ENCODE results near the gene LPAR2.
"Not testable (repeated sequence)": the region's sequence is repeated elsewhere in the genome, so short reads cannot be mapped to it uniquely, and the experiment has no call there.

LPAR2 gene

DNA sequence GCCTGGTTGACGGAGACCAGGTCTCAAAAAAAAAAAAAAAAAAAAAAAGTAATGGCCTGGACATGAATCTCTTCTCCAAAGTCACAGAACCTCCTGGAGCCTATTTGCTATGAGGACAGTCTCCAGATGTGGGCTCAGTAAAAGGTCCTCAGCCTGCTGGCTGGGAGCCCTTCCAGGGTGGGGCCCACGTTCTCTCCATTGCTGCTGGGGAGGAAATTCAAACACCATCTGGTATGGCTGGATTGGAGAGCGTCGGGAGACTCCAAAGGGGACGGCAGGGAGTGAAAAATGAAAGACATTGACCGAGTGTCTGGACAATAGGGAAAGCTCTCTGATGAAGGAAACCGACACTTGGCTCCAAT is 8.2 kb downstream of the LPAR2 start:
- DNase-seq (ENCODE audit: low read depth, low spot score), result no peak
- Histone ChIP-seq H3K9ac (ENCODE audit: insufficient read length) (no peak overlapping the region), H3K36me3 (ENCODE audit: insufficient read depth, low read length) (peaks cover 5% of the 10 kb centered on the region; the same call in 1 of the 2 replicates), H3K9me3 (ENCODE audit: low read depth, low read length) (no peaks in the 10 kb centered on the region), H3K4me3 (no peak overlapping the region), H3K27ac (no peak overlapping the region)
- TF ChIP-seq POLR2AphosphoS5 (IDR thresholded peaks at IDR 0.05; ENCODE audit: borderline replicate concordance, low read depth, low read length) (no peak), FOXP2 (optimal IDR thresholded peaks at IDR 0.05; ENCODE audit: control extremely low read depth, extremely low read length, insufficient read depth) (no peak), EZH2 (IDR thresholded peaks at IDR 0.05) (no peak)

DNA sequence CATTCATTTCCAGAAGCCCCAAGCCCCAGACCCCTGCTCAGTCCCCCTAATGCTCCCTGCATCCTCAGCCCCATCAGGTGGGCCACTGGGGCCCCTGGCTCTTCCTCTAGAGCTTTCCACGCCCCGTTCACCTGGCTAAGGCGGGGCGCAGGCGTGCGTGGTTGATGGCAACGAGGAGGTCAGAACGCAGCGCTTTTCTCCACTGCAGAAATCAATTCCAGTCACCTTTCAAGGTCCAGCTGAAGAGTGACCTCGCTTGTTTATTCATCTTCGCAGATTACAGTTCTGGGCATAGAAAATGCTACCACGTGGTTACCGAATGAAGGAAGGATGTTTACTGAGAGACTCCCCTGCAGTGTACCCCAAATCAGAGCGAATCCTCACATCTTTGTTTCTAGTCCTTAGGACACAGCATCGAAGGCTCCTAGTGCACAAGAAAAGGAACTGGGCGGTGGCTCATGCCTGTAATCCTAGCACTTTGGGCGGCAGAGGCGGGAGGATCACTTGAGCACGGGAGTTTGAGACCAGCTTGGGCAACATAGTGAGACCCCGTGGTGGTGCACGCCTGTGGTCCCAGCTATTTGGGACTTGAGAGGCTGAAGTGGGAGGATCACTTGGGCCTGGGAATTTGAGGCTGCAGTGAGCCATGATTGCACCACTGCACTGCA is 8.7 kb downstream of the LPAR2 start:
- TF ChIP-seq EZH2 (IDR thresholded peaks at IDR 0.05) (no peak), POLR2AphosphoS5 (IDR thresholded peaks at IDR 0.05; ENCODE audit: borderline replicate concordance, low read depth, low read length) (no peak), FOXP2 (optimal IDR thresholded peaks at IDR 0.05; ENCODE audit: control extremely low read depth, extremely low read length, insufficient read depth) (no peak)
- Histone ChIP-seq H3K27ac (no peak overlapping the region), H3K9me3 (ENCODE audit: low read depth, low read length) (no peaks in the 10 kb centered on the region), H3K4me3 (peak overlapping the region; percentile 92), H3K36me3 (ENCODE audit: insufficient read depth, low read length) (peaks cover 5% of the 10 kb centered on the region; the same call in 1 of the 2 replicates), H3K9ac (ENCODE audit: insufficient read length) (no peak overlapping the region)
- DNase-seq (ENCODE audit: low read depth, low spot score), result no peak

DNA sequence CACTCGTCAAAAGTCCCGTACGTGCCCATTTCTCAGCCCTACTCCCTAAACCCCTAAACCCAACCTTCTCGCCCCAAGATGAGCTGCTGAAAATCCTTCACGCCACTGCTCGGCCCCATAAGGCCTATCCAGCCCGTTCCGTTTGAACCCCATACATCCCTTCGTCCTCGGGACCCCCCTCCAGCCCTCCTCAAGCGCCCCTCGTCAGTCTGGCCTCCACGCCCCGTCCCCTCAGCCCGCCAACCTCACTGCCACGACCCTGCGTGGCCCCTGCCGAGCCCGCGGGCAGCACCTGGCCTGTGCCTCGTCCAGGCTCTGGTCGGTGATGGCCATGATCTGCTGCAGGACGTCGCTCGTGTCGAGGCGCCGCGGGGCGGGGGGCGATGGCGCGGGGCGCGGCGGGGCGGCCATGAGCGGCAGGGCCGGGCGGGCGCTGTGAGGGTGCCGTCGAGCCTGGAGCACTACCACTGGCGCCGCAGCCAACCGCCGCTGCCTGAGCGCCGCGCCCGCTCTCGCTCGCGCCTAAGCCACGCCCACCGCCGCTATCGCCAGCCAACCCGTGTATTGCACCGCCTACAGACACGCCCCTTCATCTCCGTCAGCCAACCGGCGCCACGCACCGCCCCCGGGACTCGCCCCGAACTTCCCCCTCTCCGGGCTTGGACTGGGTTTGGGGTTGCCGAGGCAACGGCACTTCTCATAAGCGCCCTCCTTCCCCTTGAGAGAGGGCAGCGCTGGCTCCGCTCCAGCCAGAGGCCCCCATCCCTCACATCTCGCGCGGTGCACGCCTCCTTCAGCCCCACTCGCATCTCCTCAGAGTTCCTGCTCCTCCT is 9.6 kb downstream of the LPAR2 start, which contains the start of gene PBX4:
Gene PBX4, minus strand, starts transcription at position 469 of the 833 bp plus-strand sequence. Its CDS starts 58 bp downstream, at position 411.
- peak within 1 kb of the TSS; percentile 85 for H3K9ac ChIP-seq (ENCODE audit: insufficient read length)

DNA sequence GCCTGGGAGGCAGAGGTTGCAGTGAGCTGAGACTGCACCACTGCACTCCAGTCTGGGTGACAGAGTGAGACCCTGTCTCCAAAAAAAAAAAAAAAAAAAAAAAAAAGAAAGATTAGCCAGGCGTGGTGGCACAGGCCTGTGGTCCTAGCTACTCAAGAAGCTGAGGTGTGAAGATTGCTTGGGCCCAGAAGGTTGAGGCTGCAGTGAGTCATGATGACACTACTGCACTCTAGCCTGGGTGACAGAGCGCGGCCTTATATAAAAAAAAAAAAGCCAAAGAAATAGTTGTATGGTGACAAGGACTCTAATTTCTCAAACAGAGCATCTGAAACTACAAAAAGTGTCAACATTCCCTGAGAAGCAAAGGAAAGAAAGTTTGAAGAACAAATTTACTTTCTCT is 12.9 kb downstream of the LPAR2 start:
- Histone ChIP-seq H3K36me3 (ENCODE audit: insufficient read depth, low read length) (no peaks in the 10 kb centered on the region), H3K4me3 (no peak overlapping the region), H3K27ac (no peak overlapping the region), H3K9ac (ENCODE audit: insufficient read length) (no peak overlapping the region), H3K9me3 (ENCODE audit: low read depth, low read length) (no peaks in the 10 kb centered on the region)
- TF ChIP-seq POLR2AphosphoS5 (IDR thresholded peaks at IDR 0.05; ENCODE audit: borderline replicate concordance, low read depth, low read length) (no peak), EZH2 (IDR thresholded peaks at IDR 0.05) (no peak), FOXP2 (optimal IDR thresholded peaks at IDR 0.05; ENCODE audit: control extremely low read depth, extremely low read length, insufficient read depth) (no peak)
- no peak for DNase-seq (ENCODE audit: low read depth, low spot score)

More for the DNA sequence above, 9.6 kb downstream of the LPAR2 start, which contains the start of gene PBX4:
- no peak within 1 kb of the TSS for H3K27ac ChIP-seq
- no peaks in the 10 kb centered on the region; the same call in 1 of the 2 replicates for H3K36me3 ChIP-seq (ENCODE audit: insufficient read depth, low read length)
- no peaks in the 10 kb centered on the region for H3K9me3 ChIP-seq (ENCODE audit: low read depth, low read length)
- TF ChIP-seq EZH2 (IDR thresholded peaks at IDR 0.05), result no peak
- peak; percentile 51; the same call in 1 of the 2 replicates for TF ChIP-seq POLR2AphosphoS5 (IDR thresholded peaks at IDR 0.05; ENCODE audit: borderline replicate concordance, low read depth, low read length)
- DNase-seq (ENCODE audit: low read depth, low spot score), result peak; percentile 63
- peak within 1 kb of the TSS; percentile 92 for H3K4me3 ChIP-seq

DNA sequence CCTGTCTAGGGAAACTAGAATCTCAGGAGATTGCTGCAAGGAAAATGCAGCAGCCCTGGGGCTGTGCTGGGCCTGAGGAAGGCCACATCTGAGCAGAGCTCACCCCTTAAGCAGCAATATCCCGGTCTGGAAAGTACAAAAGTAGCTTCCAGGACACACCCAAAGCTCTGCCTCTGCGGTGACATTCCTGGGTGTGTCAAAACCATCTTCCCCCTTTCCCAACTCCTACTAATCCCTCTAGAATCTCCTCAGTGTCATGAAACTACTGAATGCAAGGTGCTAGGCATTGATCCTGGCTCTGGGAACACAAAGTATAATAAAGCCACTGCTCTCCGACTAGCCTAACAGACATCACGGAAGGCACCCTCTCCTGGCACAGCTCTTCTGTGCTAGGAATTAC is 14.5 kb downstream of the LPAR2 start:
- Histone ChIP-seq H3K9ac (ENCODE audit: insufficient read length) (no peak overlapping the region), H3K27ac (no peak overlapping the region)

DNA sequence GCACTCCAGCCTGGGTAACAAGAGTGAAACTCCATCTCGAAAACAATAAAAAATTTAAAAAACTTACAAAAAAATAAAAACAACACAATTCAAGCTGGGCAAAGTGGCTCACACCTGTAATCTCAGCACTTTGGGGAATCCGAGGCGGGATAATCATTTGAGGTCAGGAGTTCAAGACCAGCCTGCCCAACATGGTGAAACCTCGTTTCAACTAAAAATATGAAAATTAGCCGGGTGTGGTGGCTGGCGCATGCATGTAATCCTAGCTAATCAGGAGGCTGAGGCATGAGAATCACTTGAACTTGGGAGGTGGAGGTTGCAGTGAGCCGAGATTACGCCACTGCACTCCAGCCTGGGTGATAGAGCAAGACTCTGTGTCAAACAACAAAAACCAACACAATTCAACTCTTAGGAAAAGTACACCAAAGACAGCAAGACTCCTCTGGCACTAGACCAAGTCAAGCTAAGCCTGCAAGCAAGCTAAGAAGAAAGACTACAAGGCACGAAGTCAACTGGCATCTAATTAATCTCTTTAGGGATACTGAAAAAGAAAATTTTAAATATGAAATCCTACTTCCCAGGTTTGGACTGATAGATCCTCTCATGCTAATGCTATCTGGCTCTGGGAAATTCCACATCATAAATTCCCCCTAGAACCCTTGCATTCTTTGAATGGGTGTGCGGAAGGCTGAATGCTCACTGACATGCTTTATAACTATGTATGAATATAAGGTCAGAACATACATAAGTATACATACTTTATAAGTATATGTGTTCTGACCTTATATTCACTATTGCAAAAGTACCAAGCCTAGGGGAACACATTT is 17.4 kb downstream of the LPAR2 start:
- H3K27ac ChIP-seq, result no peak overlapping the region
- DNase-seq (ENCODE audit: low read depth, low spot score), result no peak
- H3K36me3 ChIP-seq (ENCODE audit: insufficient read depth, low read length), result no peaks in the 10 kb centered on the region
- H3K4me3 ChIP-seq, result no peak overlapping the region
- H3K9ac ChIP-seq (ENCODE audit: insufficient read length), result no peak overlapping the region
- no peak for TF ChIP-seq EZH2 (IDR thresholded peaks at IDR 0.05)
- no peak for TF ChIP-seq POLR2AphosphoS5 (IDR thresholded peaks at IDR 0.05; ENCODE audit: borderline replicate concordance, low read depth, low read length)
- TF ChIP-seq FOXP2 (optimal IDR thresholded peaks at IDR 0.05; ENCODE audit: control extremely low read depth, extremely low read length, insufficient read depth), result no peak
- no peaks in the 10 kb centered on the region for H3K9me3 ChIP-seq (ENCODE audit: low read depth, low read length)

More for the DNA sequence above, 14.5 kb downstream of the LPAR2 start:
- no peaks in the 10 kb centered on the region for H3K9me3 ChIP-seq (ENCODE audit: low read depth, low read length)
- no peaks in the 10 kb centered on the region for H3K36me3 ChIP-seq (ENCODE audit: insufficient read depth, low read length)
- H3K4me3 ChIP-seq, result no peak overlapping the region
- no peak for DNase-seq (ENCODE audit: low read depth, low spot score)
- TF ChIP-seq EZH2 (IDR thresholded peaks at IDR 0.05) (no peak), POLR2AphosphoS5 (IDR thresholded peaks at IDR 0.05; ENCODE audit: borderline replicate concordance, low read depth, low read length) (no peak), FOXP2 (optimal IDR thresholded peaks at IDR 0.05; ENCODE audit: control extremely low read depth, extremely low read length, insufficient read depth) (no peak)

DNA sequence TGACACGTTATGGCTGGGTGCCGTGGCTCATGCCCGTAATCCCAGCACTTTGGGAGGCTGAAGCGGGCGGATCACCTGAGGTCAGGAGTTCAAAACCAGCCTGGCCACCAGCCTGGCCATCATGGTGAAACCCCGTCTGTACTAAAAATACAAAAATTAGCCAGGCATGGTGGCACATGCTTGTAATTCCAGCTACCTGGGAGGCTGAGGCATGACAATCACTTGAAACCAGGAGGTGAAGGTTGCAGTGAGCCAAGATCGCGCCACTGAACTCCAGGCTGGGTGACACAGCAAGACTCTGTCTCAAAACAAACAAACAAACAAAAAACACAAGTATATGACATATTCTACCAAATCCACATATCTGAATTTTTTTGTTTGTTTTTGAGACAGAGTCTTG is 21.3 kb downstream of the LPAR2 start:
- not testable (repeated sequence) for H3K36me3 ChIP-seq (ENCODE audit: insufficient read depth, low read length); DNase-seq (ENCODE audit: low read depth, low spot score); H3K9me3 ChIP-seq (ENCODE audit: low read depth, low read length); H3K27ac ChIP-seq; H3K4me3 ChIP-seq; H3K9ac ChIP-seq (ENCODE audit: insufficient read length)

DNA sequence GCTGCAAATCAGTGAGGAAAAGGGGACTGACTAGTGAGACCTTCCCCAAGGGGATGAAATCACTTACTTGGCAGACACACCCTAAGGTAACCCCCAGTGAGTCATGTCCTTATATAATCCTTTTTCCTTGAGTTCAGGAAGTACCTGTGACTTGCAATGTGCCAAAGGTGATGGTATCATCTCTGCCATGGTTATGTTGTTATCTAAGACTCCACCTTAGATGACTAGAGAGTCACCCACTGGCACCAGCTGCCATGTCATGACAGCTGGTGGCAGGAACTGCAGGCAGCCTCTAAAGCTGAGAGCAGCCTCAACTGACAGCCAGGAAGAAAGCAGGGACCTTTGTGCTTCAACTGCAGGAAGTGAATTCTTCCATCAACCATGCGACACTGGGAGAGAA is 22.0 kb downstream of the LPAR2 start:
- no peaks in the 10 kb centered on the region for H3K9me3 ChIP-seq (ENCODE audit: low read depth, low read length)
- H3K9ac ChIP-seq (ENCODE audit: insufficient read length), result no peak overlapping the region
- H3K27ac ChIP-seq, result no peak overlapping the region
- no peak overlapping the region for H3K4me3 ChIP-seq
- TF ChIP-seq EZH2 (IDR thresholded peaks at IDR 0.05) (no peak), POLR2AphosphoS5 (IDR thresholded peaks at IDR 0.05; ENCODE audit: borderline replicate concordance, low read depth, low read length) (no peak), FOXP2 (optimal IDR thresholded peaks at IDR 0.05; ENCODE audit: control extremely low read depth, extremely low read length, insufficient read depth) (no peak)
- no peak for DNase-seq (ENCODE audit: low read depth, low spot score)
- H3K36me3 ChIP-seq (ENCODE audit: insufficient read depth, low read length), result no peaks in the 10 kb centered on the region

Measured in SK-N-MC (cell line).